AG04450 (cell line): Measurements from ENCODE around the gene IL5RA. TPM values are rescaled to one million over a fixed set of nuclear protein-coding genes. Genes with fewer than 3 reads are reported as not detected.

Source experiments
- CTCF ChIA-PET: fragments of 300-600, 350-600 bp; formaldehyde crosslinking; extraction: SDS; loops from one replicate; lab custom pipeline; 2022; ENCODE audit warnings: antibody characterized with exemption, inconsistent platforms; lab: Charles Lee
- POLR2A ChIA-PET: fragments of 350-600 bp; formaldehyde crosslinking; extraction: SDS; loops from one replicate; lab custom pipeline; 2021; ENCODE audit warnings: antibody characterized with exemption, inconsistent platforms; lab: Yijun Ruan, JAX
- DNase-seq: peaks from one replicate; pipeline ENCODE4 v3.0.0-alpha.2; 2011; ENCODE audit warnings: low read depth, low spot score
- H3K27ac ChIP-seq: one replicate; pipeline ENCODE4 v1.5.1; 2012; ENCODE audit warnings: low read depth, low read length, control low read depth
- H3K27me3 ChIP-seq: one replicate; pipeline ENCODE4 v1.6.0; 2012; ENCODE audit warnings: low read length; ENCODE audit not compliant: control insufficient read depth, insufficient read depth
- H3K4me3 ChIP-seq: 2 replicates; pipeline ENCODE4 v1.5.1; 2011; ENCODE audit warnings: mild to moderate bottlenecking, low read depth, low read length, control low read depth
- H3K9me3 ChIP-seq: 2 replicates; pipeline ENCODE4 v1.5.1; 2012; ENCODE audit warnings: low read length; ENCODE audit not compliant: control insufficient read depth, insufficient read depth
- CTCF ChIP-seq: IDR thresholded peaks from 2 replicates; pipeline ENCODE4 v1.5.1; 2011; ENCODE audit warnings: low read depth, low read length, control low read depth, inconsistent platforms
- polyA plus RNA-seq: library from polyadenylated mRNA; depleted of rRNA; stranded (reverse); fragments of >200 nt; gene quantifications from 2 replicates; pipeline ENCODE4 v1.2.3, GENCODE V29; 2011

Gene IL5RA
- polyA plus RNA-seq, 1 experiment, result not detected

GRCh38 chr3:3059645-3060044, 50.5 kb downstream of the IL5RA start:
- no peaks in the 10 kb centered on the region for H3K27me3 ChIP-seq
- no peak for TF ChIP-seq CTCF
- no peak for DNase-seq
- CTCF ChIA-PET, result no interaction called here
- POLR2A ChIA-PET, result no interaction called here
- no peak overlapping the region for H3K27ac ChIP-seq
- peaks cover 9% of the 10 kb centered on the region for H3K9me3 ChIP-seq
- H3K4me3 ChIP-seq, result no peak overlapping the region

GRCh38 chr3:3053974-3054373, 56.2 kb downstream of the IL5RA start:
- Histone ChIP-seq H3K4me3 (no peak overlapping the region), H3K27ac (no peak overlapping the region), H3K9me3 (peaks cover 10% of the 10 kb centered on the region), H3K27me3 (no peaks in the 10 kb centered on the region)
- POLR2A ChIA-PET, result no interaction called here
- TF ChIP-seq CTCF, result no peak
- no peak for DNase-seq
- CTCF ChIA-PET, result no interaction called here

GRCh38 chr3:3038201-3038991, 71.8 kb downstream of the IL5RA start:
- Histone ChIP-seq H3K4me3 (no peak overlapping the region), H3K9me3 (peaks cover 17% of the 10 kb centered on the region), H3K27ac (no peak overlapping the region), H3K27me3 (no peaks in the 10 kb centered on the region)
- DNase-seq, result no peak
- TF ChIP-seq CTCF, result no peak
- CTCF ChIA-PET, result no interaction called here
- POLR2A ChIA-PET, result no interaction called here

GRCh38 chr3:3037156-3037555, 73.0 kb downstream of the IL5RA start:
- no peaks in the 10 kb centered on the region for H3K27me3 ChIP-seq
- ChIA-PET CTCF (no interaction called here), POLR2A (no interaction called here)
- H3K27ac ChIP-seq, result no peak overlapping the region
- H3K4me3 ChIP-seq, result no peak overlapping the region
- no peak for DNase-seq
- TF ChIP-seq CTCF, result no peak
- H3K9me3 ChIP-seq, result peaks cover 17% of the 10 kb centered on the region

- H3K27ac ChIP-seq, result no peak overlapping the region
- ChIA-PET CTCF (no interaction called here), POLR2A (no interaction called here)
- TF ChIP-seq CTCF, result no peak
- no peaks in the 10 kb centered on the region for H3K27me3 ChIP-seq
- H3K4me3 ChIP-seq, result no peak overlapping the region
- peaks cover 11% of the 10 kb centered on the region; the same call in 1 of the 2 replicates for H3K9me3 ChIP-seq
- no peak for DNase-seq
These were observed 78.8 kb downstream of the IL5RA start for GRCh38 chr3:3031326-3031725.
